ENCODE measurements around the gene ACSBG1.

Gene ACSBG1

DNA sequence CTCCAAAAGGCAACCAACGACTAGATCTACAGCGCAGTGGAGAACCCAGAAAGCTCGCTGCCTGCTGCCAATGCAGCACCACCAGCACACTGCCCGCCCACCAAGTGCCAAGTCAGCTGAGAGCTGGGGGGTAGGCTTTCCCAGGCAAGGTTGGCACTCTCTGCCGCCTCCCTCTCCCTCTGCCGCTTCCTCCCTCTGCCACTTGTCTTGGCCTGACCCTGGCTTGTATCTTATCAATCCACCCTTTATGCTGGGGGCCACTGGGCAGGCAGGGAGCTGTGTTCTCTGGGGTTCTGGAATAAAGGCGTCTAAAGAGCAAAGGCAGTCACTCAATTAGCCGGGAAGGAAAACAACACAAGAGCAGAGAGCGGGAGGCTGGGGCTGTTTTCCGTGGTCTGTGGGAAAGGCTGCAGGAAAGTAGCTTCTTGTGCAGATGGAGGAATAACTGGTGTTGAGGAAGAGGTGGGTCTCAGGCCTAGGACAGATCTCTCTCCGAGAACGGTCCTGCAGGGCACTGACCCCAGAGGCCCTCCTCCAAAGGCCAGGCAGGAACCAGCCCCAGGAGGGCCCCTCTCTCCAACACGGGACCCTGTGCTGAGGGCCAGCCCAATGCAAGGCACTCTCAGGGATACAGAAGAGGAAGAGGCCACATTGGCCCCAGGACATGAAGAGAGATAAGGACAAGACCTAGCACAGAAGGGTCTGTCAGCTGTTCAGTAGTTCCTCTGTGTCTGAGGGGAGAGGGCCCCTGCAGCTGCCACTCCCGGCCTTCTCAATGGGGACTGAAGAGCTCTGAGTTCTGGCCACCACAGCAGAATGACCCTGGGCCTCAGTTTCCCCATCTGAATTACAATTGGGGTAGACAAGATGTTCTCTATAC is 30.8 kb downstream of the ACSBG1 start:
- no peak for TF ChIP-seq CTCF (IDR thresholded peaks at IDR 0.05)

GRCh38 chr15:78201281-78202190 is 32.8 kb downstream of the ACSBG1 start:
- no peak for TF ChIP-seq CTCF (IDR thresholded peaks at IDR 0.05)

- TF ChIP-seq CTCF (IDR thresholded peaks at IDR 0.05) = no peak
Observed at GRCh38 chr15:78200276-78200930, 34.0 kb downstream of the ACSBG1 start.

DNA sequence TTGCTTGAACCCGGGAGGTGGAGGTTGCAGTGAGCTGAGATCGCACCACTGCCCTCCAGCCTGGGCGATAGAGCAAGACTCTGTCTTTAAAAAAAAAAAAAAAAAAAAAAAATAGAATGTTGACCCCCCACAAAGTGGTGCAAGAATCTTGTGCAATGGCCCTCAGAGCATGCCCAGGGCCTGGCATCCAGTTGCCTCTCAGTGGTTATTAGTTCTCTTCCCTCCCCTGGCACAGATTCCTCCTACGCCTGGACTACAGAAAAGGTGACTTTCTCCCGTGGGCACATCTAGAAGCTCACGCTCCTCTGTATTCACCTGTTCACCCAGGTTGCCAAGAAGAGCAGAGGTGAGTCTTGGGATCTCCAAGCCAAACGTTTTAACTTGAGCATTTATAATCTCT is 36.7 kb downstream of the ACSBG1 start:
- TF ChIP-seq CTCF (IDR thresholded peaks at IDR 0.05) = no peak

DNA sequence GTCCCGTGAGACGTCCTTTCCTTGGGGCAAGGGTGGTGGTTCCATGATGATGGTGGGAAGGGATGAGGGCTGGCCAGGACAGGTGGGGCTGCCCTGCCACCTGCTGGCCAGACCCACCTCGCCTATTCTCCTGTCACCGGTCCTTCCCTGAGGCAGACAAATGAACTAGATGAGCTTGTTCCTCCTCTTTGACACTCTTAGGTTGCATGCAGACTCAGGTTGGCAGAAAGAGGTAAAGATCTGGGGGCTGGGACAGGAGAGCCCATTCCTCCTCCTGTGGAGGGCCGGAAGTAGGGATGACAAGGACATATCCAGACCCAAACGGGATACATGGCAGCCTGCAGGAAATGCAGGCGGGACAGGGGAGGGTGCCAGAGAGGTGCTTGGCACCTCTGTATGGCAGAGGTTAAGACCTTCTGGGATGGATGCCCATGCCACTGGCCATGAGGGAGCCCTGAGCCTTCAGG is 38.6 kb downstream of the ACSBG1 start:
- peak; percentile 88 for TF ChIP-seq CTCF (IDR thresholded peaks at IDR 0.05)

DNA sequence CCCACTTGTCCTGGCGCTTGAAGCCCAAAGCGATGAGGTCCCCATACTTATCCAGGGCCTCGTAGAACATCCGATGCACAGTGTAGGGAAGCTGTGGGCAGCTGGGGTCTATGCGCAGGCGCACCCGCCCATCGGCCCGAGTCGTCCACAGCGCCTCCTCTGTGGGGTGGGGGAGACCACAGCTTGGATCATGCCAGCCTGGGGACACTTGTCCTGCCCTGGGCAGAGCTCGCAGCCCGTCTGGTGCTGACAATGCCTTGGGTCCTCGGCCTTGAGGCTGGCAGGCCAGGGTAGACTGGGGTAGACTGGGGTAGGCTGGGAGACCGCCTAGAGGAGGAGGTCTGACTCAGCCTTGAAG is 39.8 kb downstream of the ACSBG1 start:
- TF ChIP-seq CTCF (IDR thresholded peaks at IDR 0.05) = no peak
